ENCODE results near the gene CYP19A1.
A peak's percentile ranks its signal among the peaks of the same experiment; 100 is the strongest.

The CYP19A1 gene

GRCh38 chr15:51193526-51193925, 144.9 kb downstream of the CYP19A1 start:
- Histone ChIP-seq H3K4me2 (ENCODE audit: low read length) (no peak overlapping the region), H3K4me3 (ENCODE audit: low read length) (no peak overlapping the region), H3K4me1 (ENCODE audit: low read length) (peaks cover 14% of the 10 kb centered on the region), H3K36me3 (replicated peaks; ENCODE audit: low read depth, low read length) (no peaks in the 10 kb centered on the region), H3K9ac (ENCODE audit: low read length) (no peak overlapping the region), H3K9me3 (ENCODE audit: insufficient read depth, low read length) (no peaks in the 10 kb centered on the region), H3K27ac (ENCODE audit: low read length) (no peak overlapping the region), H2AFZ (ENCODE audit: low read depth, low read length) (no peak overlapping the region), H3K79me2 (ENCODE audit: low read length) (no peaks in the 10 kb centered on the region), H3K27me3 (ENCODE audit: low read depth, low read length) (peaks cover 28% of the 10 kb centered on the region), H4K20me1 (ENCODE audit: insufficient read depth, low read length) (no peaks in the 10 kb centered on the region)
- TF ChIP-seq EZH2phosphoT487 (IDR thresholded peaks at IDR 0.05; ENCODE audit: low read depth) (no peak), CTCF (IDR thresholded peaks at IDR 0.05; ENCODE audit: low read depth, low read length) (no peak)

GRCh38 chr15:51192521-51193280, 145.7 kb downstream of the CYP19A1 start:
- H3K27ac ChIP-seq (ENCODE audit: low read length): no peak overlapping the region
- peak overlapping the region; percentile 69 for H3K4me2 ChIP-seq (ENCODE audit: low read length)
- H3K9ac ChIP-seq (ENCODE audit: low read length): no peak overlapping the region
- peak overlapping the region; percentile 38; the same call in 1 of the 2 replicates for H3K4me3 ChIP-seq (ENCODE audit: low read length)
- no peaks in the 10 kb centered on the region for H4K20me1 ChIP-seq (ENCODE audit: insufficient read depth, low read length)
- TF ChIP-seq CTCF (IDR thresholded peaks at IDR 0.05; ENCODE audit: low read depth, low read length): peak; percentile 95
- no peak for TF ChIP-seq EZH2phosphoT487 (IDR thresholded peaks at IDR 0.05; ENCODE audit: low read depth)
- no peak overlapping the region; the same call in 1 of the 2 replicates for H2AFZ ChIP-seq (ENCODE audit: low read depth, low read length)
- no peaks in the 10 kb centered on the region for H3K36me3 ChIP-seq (replicated peaks; ENCODE audit: low read depth, low read length)
- no peaks in the 10 kb centered on the region for H3K9me3 ChIP-seq (ENCODE audit: insufficient read depth, low read length)
- H3K4me1 ChIP-seq (ENCODE audit: low read length): peaks cover 18% of the 10 kb centered on the region
- H3K79me2 ChIP-seq (ENCODE audit: low read length): no peaks in the 10 kb centered on the region
- peaks cover 28% of the 10 kb centered on the region for H3K27me3 ChIP-seq (ENCODE audit: low read depth, low read length)

GRCh38 chr15:51191766-51192165, 146.6 kb downstream of the CYP19A1 start:
- H3K27me3 ChIP-seq (ENCODE audit: low read depth, low read length): peaks cover 28% of the 10 kb centered on the region
- no peaks in the 10 kb centered on the region for H4K20me1 ChIP-seq (ENCODE audit: insufficient read depth, low read length)
- H2AFZ ChIP-seq (ENCODE audit: low read depth, low read length): no peak overlapping the region
- no peak overlapping the region for H3K4me3 ChIP-seq (ENCODE audit: low read length)
- no peaks in the 10 kb centered on the region for H3K36me3 ChIP-seq (replicated peaks; ENCODE audit: low read depth, low read length)
- no peak for TF ChIP-seq CTCF (IDR thresholded peaks at IDR 0.05; ENCODE audit: low read depth, low read length)
- TF ChIP-seq EZH2phosphoT487 (IDR thresholded peaks at IDR 0.05; ENCODE audit: low read depth): no peak
- H3K4me2 ChIP-seq (ENCODE audit: low read length): no peak overlapping the region
- H3K27ac ChIP-seq (ENCODE audit: low read length): no peak overlapping the region
- H3K4me1 ChIP-seq (ENCODE audit: low read length): peaks cover 27% of the 10 kb centered on the region
- no peaks in the 10 kb centered on the region for H3K9me3 ChIP-seq (ENCODE audit: insufficient read depth, low read length)
- no peak overlapping the region for H3K9ac ChIP-seq (ENCODE audit: low read length)
- H3K79me2 ChIP-seq (ENCODE audit: low read length): no peaks in the 10 kb centered on the region

- Histone ChIP-seq H4K20me1 (ENCODE audit: insufficient read depth, low read length) (no peaks in the 10 kb centered on the region), H3K27me3 (ENCODE audit: low read depth, low read length) (peaks cover 26% of the 10 kb centered on the region), H3K4me3 (ENCODE audit: low read length) (no peak overlapping the region), H3K4me2 (ENCODE audit: low read length) (no peak overlapping the region), H3K9ac (ENCODE audit: low read length) (no peak overlapping the region), H3K9me3 (ENCODE audit: insufficient read depth, low read length) (no peaks in the 10 kb centered on the region), H3K79me2 (ENCODE audit: low read length) (no peaks in the 10 kb centered on the region), H3K4me1 (ENCODE audit: low read length) (peaks cover 32% of the 10 kb centered on the region), H3K27ac (ENCODE audit: low read length) (no peak overlapping the region), H3K36me3 (replicated peaks; ENCODE audit: low read depth, low read length) (no peaks in the 10 kb centered on the region), H2AFZ (ENCODE audit: low read depth, low read length) (no peak overlapping the region)
- TF ChIP-seq EZH2phosphoT487 (IDR thresholded peaks at IDR 0.05; ENCODE audit: low read depth): no peak
- TF ChIP-seq CTCF (IDR thresholded peaks at IDR 0.05; ENCODE audit: low read depth, low read length): no peak
These were observed 147.2 kb downstream of the CYP19A1 start for GRCh38 chr15:51191072-51191670.

Measured in OCI-LY3 (cell line).